GM12878 (cell line): ENCODE data around the gene RDH5.

Experiments used
- BHLHE40 ChIP-seq, 2 experiments: fragments of 450-650 bp in 1 of 2; IDR thresholded peaks; 2 replicates each; pipeline ENCODE4 v1.6.1; 2011 to 2017; ENCODE audit warnings: low read depth in 2 of 2, borderline replicate concordance in 1 of 2, improper control_type of control experiment in 1 of 2, low read length in 1 of 2, mild to moderate bottlenecking in 1 of 2
- BRCA1 ChIP-seq: IDR thresholded peaks from 2 replicates; pipeline ENCODE4 v1.6.1; 2011; ENCODE audit warnings: low read depth, low read length, improper control_type of control experiment
- CTCF ChIP-seq, 3 experiments: IDR thresholded peaks in 2 of 3; conservative IDR thresholded peaks in 1 of 3; 2 replicates each; pipeline ENCODE4 v1.5.1; 2011; ENCODE audit warnings: low read depth in 3 of 3, low read length in 3 of 3, mild to moderate bottlenecking in 3 of 3, control low read depth in 2 of 3, moderate library complexity in 2 of 3, inconsistent platforms in 1 of 3, mixed read lengths in 1 of 3; ENCODE audit not compliant: control insufficient read depth in 2 of 3, insufficient read depth in 1 of 3; ENCODE audit errors: extremely low read depth in 1 of 3
- EP300 ChIP-seq, 2 experiments: fragments of 150-350 bp in 1 of 2; IDR thresholded peaks; 2 replicates each; pipeline ENCODE4 v1.6.1; 2011 to 2012; ENCODE audit warnings: low read depth in 2 of 2, low read length in 2 of 2, borderline replicate concordance in 1 of 2, improper control_type of control experiment in 1 of 2, inconsistent platforms in 1 of 2; ENCODE audit not compliant: control insufficient read depth in 1 of 2
- ESRRA ChIP-seq: IDR thresholded peaks from 2 replicates; pipeline ENCODE4 v1.6.1; 2012; ENCODE audit warnings: mild to moderate bottlenecking, low read length, improper control_type of control experiment
- KAT2A ChIP-seq: conservative IDR thresholded peaks from 2 replicates; pipeline ENCODE4 v1.6.1; 2011; ENCODE audit warnings: low read depth, low read length; ENCODE audit not compliant: control insufficient read depth
- MAX ChIP-seq: IDR thresholded peaks from 2 replicates; pipeline ENCODE4 v1.6.1; 2012; ENCODE audit warnings: low read depth, low read length, improper control_type of control experiment
- RCOR1 ChIP-seq: conservative IDR thresholded peaks from 2 replicates; pipeline ENCODE4 v1.6.1; 2012; ENCODE audit warnings: low read depth, low read length, improper control_type of control experiment
- TAF1 ChIP-seq: IDR thresholded peaks from 2 replicates; pipeline ENCODE4 v1.6.1; 2011; ENCODE audit warnings: mild to moderate bottlenecking, low read depth, low read length, borderline replicate concordance
- TCF7 ChIP-seq: IDR thresholded peaks from 2 replicates; pipeline ENCODE4 v1.6.1; 2014; ENCODE audit warnings: antibody characterized with exemption, borderline replicate concordance
- YBX1 ChIP-seq: fragments of 450-650 bp; IDR thresholded peaks from 2 replicates; pipeline ENCODE4 v1.6.1; 2016; ENCODE audit warnings: antibody characterized with exemption
- ZSCAN29 ChIP-seq: fragments of 450-650 bp; IDR thresholded peaks from 2 replicates; pipeline ENCODE4 v1.6.1; 2017; ENCODE audit warnings: mild to moderate bottlenecking, moderate library complexity
- TF ChIP-seq, protein P1 (sequence below): IDR thresholded peaks from 2 replicates; pipeline ENCODE4 v1.6.1; 2011; ENCODE audit warnings: borderline replicate concordance, low read depth, mild to moderate bottlenecking, moderate library complexity, mixed read lengths, low read length; ENCODE audit not compliant: insufficient read depth; ENCODE audit errors: extremely low read length

DNA sequence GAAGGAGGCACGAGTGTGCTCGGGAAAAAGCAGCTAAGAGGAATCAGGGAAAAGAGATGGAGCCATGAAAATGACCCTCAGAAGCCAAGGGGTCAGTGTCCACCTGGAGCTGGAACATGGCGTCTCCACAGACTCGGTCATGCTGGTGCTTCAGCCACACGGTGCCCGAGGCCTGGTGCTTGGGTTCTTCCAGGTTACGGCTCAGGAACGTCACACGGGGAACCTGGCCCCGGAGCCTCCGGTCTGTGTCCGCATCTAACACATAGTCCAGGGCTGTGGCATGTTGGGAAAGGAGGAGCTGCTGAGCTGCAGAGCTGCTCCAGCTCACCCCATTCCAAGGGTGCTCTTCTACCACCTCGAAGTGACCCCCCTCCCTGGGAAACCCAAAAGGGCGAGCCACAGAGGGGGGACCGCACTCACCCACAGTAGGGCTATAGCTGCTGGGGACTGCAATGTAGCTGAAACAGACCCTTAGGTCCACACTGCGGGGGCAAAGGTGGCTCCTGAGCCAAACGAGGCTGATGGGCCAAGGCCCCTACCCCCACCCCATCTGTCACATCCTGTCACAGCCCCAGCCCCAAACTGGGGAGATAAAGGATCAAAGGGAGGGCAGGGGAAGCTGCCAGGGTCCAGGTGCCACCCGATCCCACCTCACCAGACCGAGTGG, 23.3 kb upstream of the RDH5 start:
- TF ChIP-seq ZSCAN29 (no peak), TCF7 (no peak), CTCF (IDR thresholded peaks at IDR 0.05 in 2 of 3, conservative IDR thresholded peaks at IDR 0.05 in 1 of 3; ENCODE audit: control insufficient read depth in 2 of 3, extremely low read depth in 1 of 3, insufficient read depth in 1 of 3, low read depth in 3 of 3, low read length in 3 of 3) (no peak), TAF1 (no peak), RCOR1 (no peak), KAT2A (no peak), BRCA1 (no peak), MAX (no peak), EP300 (IDR thresholded peaks at IDR 0.05; ENCODE audit: borderline replicate concordance in 1 of 2, control insufficient read depth in 1 of 2, low read depth in 2 of 2, low read length in 2 of 2) (no peak), ESRRA (no peak), YBX1 (no peak), BHLHE40 (IDR thresholded peaks at IDR 0.05; ENCODE audit: borderline replicate concordance in 1 of 2, low read depth in 2 of 2, low read length in 1 of 2) (no peak)
- TF ChIP-seq, protein P1, sequence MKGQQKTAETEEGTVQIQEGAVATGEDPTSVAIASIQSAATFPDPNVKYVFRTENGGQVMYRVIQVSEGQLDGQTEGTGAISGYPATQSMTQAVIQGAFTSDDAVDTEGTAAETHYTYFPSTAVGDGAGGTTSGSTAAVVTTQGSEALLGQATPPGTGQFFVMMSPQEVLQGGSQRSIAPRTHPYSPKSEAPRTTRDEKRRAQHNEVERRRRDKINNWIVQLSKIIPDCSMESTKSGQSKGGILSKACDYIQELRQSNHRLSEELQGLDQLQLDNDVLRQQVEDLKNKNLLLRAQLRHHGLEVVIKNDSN, result no peak
